HG03342 (cell line): Measurements from ENCODE around the gene ATP1A3.

Experiments
- ATAC-seq: cut with Tn5 transposase; IDR thresholded peaks from one replicate; pipeline ENCODE4 v1.9.1; 2021; ENCODE audit warnings: mild to moderate bottlenecking, moderate library complexity; ENCODE audit not compliant: unreplicated experiment

The ATP1A3 gene

DNA sequence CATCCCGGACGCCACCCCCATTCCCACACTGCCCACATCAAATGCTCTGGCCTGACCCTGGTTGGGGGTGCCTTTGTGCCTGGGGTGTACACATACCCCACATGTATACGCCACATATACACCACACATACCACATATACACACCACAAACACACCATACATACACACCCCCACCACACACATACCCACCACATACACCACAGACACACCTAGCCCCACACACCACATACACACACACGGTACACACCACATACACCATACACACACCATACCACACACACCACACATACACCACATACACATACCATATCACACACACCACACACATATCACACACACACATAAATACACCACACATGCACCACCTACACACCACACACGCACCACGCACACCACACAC is 75.9 kb downstream of the ATP1A3 start:
- no peak for ATAC-seq

DNA sequence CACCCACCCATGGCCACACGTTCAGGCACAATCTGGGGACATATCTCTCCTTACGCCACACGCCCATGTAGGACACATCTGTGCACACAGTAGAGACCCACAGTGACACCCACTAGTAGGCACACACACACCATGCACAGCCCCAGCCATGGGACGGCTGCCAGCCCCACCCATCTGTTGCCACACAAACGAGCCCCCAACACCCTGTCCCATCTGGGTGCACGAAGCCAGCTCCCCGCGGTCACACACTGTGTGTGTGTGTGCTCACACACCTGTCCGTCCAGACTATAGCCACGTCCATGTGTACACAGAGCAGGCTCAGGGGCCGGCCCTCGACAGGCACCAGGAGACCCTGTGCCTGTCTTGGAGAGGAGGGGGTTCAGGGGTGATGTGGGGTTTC is 76.4 kb downstream of the ATP1A3 start:
- ATAC-seq, result no peak
